OCI-LY7 (cell line): ENCODE data around the gene CHM.

Source experiments
- CTCF ChIP-seq: fragments of 200-600 bp; sonication (generic); conservative IDR thresholded peaks from 2 replicates; pipeline ENCODE4 v1.5.1; 2014; ENCODE audit warnings: mild to moderate bottlenecking, antibody characterized with exemption, low read length, moderate library complexity, mixed read lengths
- EZH2phosphoT487 ChIP-seq: fragments of 200-600 bp; sonication (generic); IDR thresholded peaks from 2 replicates; pipeline ENCODE4 v1.6.1; 2018; ENCODE audit warnings: low read depth, borderline replicate concordance, mild to moderate bottlenecking, mixed run types, antibody characterized with exemption, low read length, moderate library complexity, mixed read lengths

GRCh38 chrX:86066998-86067397, 19.6 kb upstream of the CHM start:
- no peak for TF ChIP-seq CTCF
- TF ChIP-seq EZH2phosphoT487, result no peak
